HG03175 (cell line): ENCODE results near the gene MAML3.

ENCODE experiments used
- ATAC-seq: cut with Tn5 transposase; IDR thresholded peaks from one replicate; pipeline ENCODE4 v1.9.1; 2021; ENCODE audit warnings: mild to moderate bottlenecking, moderate library complexity; ENCODE audit not compliant: unreplicated experiment

MAML3 gene

GRCh38 chr4:140080883-140081282 lies 73.1 kb downstream of the MAML3 start:
- no peak for ATAC-seq

GRCh38 chr4:140078366-140078765 lies 75.6 kb downstream of the MAML3 start:
- ATAC-seq: no peak

GRCh38 chr4:140076307-140076706 lies 77.7 kb downstream of the MAML3 start:
- no peak for ATAC-seq

DNA sequence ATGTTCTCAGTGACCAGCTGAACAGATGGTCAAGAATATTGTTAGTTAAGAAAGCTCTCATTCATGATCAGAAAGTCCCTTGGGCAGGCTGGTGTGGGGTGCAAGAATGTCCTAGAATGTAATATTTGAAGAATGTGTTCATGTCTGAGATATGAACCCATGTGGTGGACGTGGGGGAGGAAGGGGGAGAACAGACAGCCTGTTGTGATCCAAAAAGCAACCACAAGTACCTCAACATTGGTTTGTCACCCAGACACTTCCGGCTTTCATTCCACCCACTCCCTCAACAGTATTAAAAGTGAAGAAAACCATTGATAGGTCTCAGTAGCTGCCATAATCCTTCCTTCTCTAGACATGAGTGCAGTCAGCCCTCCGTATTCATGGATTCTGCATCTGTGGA lies 82.2 kb downstream of the MAML3 start:
- peak; percentile 88 for ATAC-seq

DNA sequence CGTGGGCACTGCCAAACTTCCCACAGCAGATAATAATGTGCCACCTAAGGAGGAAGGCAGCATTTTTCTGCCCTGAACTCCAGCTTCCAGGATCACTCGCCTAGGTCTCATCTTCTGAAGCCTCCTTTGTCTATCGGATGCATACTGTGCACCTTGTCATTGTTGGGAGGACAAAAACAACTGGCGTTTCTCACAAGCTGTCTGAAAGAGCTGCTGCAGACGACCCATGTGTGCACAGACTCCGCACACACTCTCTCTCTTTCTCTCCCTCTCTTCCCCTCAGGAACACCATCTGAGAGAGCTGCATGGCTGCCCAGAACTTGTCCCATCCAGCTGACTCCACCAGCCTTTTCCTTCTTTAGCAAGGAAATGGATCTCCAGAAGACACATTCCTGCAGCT lies 83.0 kb downstream of the MAML3 start:
- ATAC-seq: no peak

DNA sequence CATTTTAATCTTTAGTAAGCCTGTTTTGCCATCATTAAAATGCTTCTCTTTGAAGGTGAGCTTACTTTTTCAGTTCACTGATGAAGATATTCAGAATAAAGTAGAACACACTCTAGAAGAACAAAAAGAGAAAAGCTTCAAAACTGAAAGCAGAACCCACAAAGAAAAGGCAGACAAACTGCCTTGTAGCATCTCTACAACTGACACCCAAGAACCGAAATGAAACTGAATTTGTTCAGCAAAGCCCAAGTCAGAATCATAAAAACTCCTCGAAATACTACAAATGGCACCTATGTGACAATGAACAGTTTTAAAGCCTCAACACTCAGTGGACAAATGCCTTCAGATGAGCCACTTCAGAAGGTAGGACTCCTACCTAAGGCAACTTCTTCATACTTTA lies 83.6 kb downstream of the MAML3 start:
- no peak for ATAC-seq

DNA sequence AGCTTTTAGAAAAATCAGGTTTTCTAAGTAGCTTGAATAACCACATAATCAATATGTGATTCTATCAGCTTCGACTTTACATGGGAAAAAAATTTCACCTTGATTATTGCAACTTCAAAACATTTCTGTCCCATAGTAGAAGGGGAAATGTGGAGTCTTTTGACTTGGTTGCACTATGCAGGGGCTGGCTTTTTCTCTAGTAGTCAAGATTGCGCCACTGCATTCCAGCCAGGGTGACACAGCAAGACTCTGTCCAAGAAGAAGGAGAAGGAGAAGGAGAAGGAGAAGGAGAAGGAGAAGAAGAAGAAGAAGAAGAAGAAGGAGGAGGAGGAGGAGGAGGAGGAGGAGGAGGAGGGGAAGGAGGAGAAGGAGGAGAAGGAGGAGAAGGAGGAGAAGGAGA lies 84.9 kb downstream of the MAML3 start:
- ATAC-seq: no peak

DNA sequence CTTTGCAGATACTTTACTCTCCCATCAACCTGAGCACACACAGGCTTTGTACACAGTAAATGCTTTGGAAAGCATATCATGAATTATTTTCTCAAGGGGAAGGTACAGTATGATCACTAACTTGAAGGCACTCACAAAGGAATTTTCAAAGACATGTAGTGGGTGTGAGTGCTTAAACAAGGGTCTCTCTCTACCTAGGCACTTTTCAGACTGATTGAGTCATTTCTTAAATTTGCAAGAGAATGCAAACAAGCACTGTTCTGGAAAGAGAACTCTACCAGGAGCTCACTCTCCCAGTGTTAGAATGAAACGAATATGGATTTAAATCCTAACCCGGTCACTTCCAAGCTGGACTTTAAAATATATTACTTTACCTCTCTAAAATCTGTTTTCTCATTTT lies 85.7 kb downstream of the MAML3 start:
- ATAC-seq: no peak

DNA sequence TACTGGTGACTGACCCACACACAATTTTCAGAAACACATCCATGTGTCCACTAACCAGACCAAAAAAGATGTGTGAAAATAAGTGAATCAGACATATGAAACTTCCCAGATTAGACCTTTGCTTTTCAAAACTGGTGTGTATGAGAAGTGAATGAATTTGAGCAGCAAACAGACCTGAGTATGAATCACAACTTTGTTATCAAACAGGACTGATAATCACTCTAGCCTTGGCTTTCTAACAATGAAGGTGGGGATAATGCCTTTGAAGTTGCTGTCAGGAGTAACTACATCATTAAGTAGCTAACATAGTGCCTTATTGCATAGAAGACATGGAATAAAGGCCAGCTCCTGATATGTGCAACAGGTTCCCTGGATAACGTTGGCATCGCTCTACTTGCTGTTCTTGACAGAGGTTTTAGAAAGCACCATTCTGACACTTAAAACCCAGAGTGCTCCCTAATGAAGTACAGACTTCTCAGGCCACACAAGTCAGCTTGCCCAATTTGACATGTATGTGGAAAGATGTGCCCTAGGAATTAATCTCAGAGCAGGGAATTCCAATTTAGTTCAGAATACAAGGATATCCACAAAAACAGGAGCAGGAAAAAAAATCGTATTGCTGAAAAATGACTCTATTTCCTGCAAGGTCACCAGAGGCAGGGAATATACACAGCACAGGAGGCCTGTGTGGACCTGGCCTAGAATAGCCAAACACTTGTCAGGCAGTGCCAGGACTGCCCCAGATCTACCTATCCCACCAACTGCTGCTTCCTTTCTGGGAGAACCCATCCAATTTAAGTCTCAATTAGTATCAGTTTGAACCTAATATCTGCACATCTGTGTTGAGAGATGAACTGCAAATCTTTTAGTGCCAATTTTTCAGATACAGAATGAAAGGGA lies 87.7 kb downstream of the MAML3 start:
- ATAC-seq: no peak

DNA sequence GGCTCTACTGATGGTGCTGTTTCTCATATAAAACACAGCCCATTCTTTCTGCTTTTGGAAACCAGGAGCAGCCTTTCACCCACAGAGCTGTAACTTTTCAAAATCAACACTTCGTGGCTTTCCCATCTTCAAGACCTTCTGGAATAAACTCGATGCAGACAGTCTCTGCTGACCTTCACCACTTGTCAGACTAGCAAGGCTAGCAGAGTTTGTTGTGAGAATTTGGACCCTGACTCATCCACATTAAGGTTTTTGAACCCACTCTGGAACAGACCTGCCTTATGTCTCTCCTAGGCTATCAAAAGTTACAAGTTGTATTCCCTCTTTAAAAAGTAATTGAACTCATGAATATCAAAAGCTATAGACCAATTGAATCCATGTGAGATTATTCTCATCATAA lies 88.6 kb downstream of the MAML3 start:
- ATAC-seq: no peak

GRCh38 chr4:140061659-140062289 lies 92.2 kb downstream of the MAML3 start:
- ATAC-seq: no peak

GRCh38 chr4:140061194-140061593 lies 92.8 kb downstream of the MAML3 start:
- ATAC-seq: no peak

DNA sequence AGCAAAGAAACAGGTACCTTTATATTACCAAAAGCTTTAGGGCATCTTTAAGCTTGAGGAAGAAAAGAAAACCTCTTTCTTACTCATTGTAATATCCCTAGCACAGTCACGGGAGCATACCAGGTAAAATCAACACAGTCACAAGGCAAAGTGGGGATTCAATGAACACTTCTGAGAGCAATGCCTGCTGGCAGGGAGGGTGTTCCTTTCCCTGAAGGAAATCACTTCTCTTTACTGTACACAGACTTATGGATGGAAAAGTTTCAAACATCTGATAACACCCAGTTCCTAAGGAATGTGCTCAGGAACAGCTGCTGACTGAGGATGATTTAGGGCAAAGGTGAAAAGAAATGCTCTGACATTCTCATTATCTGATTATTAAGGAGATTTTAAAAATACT lies 94.8 kb downstream of the MAML3 start:
- ATAC-seq: no peak

- no peak for ATAC-seq
Observed at GRCh38 chr4:140057701-140058100, 96.3 kb downstream of the MAML3 start.

GRCh38 chr4:140056015-140056414 lies 98.0 kb downstream of the MAML3 start:
- no peak for ATAC-seq

DNA sequence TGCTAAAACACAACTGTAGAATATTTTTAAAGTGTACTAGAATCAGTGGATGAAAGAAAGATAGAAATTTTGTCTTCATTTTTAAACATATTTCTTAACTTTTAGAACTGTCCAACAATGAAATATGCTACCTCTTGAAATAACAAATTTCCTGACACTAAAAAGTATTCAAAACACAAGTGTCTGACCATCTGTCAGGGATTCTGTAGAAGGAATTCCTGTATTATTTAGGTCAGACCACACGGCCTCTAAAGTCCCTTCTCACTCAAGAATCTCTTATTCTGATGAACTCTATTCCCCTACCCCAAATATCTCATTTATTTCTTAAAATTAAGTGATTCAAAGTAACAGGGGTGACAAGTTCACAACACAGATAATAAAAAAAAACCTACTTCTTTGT lies 99.1 kb downstream of the MAML3 start:
- ATAC-seq: no peak

- no peak for ATAC-seq
Observed at GRCh38 chr4:140053185-140053584, 100.8 kb downstream of the MAML3 start.

GRCh38 chr4:140052050-140052449 lies 101.9 kb downstream of the MAML3 start:
- no peak for ATAC-seq

DNA sequence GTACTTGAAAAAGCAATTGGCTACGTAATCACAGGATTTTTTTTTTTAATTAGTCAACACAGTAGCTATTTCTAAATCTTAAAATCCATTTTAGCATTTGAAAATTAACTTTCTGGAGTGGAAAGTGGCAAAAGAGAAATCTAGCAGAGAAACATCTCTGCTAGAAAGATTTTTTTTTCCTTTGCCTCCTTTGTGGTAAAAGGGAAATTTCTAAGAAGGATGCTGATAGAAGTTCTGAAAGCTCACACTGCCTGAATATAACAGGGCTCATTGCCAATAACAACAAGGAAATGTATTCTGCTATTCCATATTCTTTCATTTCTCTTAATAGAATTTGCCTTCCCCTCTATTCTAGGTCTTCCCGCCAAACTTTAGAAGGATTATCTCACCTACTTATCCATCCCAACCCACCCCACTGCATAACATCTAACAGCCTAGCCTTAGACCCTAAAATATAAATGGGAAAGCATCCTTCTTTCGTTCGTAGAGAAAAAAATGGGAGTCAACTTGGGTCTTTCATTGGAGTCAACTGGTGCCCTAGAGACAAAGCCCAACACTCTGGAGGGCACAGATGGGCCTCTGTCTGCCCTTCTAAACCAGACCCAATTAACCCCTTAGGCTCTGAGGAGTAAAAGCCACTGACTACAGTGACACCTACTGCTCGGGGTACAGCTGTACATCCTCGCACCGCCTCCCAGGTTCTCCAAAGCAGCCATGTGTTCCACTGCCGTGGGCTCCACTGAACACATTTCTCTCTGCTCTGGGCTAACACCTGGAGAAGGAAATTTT lies 103.9 kb downstream of the MAML3 start:
- no peak for ATAC-seq

DNA sequence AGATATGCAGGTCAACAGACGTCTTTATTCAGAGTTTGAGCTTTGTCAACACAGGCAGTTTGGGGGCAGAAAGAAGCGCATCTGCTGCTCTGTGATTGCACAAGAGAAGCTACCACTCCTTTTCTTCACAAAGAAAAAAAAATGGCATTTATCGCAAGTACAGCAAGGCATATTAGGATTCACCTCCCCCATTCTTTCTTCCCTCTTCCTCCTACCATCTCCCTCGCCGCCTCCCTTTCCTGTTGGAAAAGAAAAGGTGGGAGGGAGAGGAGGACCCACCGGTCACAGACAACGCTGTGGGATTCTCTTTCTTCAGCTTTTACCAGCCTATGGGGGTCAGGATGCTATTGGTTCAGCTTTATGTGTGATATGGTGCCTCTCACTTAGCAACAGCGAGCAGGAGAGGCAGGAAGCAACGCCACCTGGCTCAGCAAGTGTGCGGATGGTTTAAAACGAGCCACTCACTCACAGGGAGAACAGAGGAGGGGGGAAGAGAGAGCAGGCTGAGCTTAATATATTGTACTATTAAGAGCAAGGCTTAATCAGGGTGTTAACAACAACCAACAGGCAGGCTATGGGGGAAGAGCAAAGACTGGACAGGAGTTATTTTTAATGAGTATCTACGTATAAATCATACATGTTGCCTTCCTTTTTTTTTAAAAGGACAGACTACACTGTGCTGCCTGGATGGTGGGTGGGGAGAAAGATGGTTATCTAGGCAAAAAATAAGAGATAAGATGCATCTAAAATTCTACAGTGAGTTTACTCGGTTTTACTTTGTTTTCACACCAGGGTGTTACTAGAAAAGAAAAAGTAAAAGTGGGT lies 104.7 kb downstream of the MAML3 start:
- ATAC-seq: no peak
